ENCODE results near the gene NXPH1. TPM values are rescaled to one million over a fixed set of nuclear protein-coding genes. Genes with fewer than 3 reads are reported as not detected.
A peak's percentile ranks its signal among the peaks of the same experiment; 100 is the strongest.

The NXPH1 gene
- total and polyA plus RNA-seq, 9 of the 15 experiments (the other 6 are each of a cell fraction or from before 2014, with no cell fraction given) = 0.16 TPM; not detected in 8

DNA sequence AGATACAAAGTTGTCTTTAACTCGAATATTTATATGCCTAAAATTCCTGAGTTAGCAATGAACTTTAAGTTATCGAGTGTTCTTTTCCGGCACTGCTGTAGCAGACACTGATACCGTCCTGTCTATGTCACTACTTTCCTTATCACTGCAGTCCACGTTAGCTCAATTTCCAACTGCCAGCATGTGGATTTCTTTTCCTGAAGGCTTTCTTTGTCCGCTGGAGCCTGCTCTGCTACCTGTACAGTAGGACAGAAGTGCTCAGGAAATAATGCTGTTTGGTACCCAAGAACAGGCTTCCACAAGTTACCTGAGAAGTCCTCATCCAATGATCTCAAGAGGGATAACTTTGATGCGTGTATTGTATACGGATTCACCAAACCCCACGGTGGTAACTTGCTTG lies 329.4 kb downstream of the NXPH1 start (continued):
- TF ChIP-seq, protein P1, sequence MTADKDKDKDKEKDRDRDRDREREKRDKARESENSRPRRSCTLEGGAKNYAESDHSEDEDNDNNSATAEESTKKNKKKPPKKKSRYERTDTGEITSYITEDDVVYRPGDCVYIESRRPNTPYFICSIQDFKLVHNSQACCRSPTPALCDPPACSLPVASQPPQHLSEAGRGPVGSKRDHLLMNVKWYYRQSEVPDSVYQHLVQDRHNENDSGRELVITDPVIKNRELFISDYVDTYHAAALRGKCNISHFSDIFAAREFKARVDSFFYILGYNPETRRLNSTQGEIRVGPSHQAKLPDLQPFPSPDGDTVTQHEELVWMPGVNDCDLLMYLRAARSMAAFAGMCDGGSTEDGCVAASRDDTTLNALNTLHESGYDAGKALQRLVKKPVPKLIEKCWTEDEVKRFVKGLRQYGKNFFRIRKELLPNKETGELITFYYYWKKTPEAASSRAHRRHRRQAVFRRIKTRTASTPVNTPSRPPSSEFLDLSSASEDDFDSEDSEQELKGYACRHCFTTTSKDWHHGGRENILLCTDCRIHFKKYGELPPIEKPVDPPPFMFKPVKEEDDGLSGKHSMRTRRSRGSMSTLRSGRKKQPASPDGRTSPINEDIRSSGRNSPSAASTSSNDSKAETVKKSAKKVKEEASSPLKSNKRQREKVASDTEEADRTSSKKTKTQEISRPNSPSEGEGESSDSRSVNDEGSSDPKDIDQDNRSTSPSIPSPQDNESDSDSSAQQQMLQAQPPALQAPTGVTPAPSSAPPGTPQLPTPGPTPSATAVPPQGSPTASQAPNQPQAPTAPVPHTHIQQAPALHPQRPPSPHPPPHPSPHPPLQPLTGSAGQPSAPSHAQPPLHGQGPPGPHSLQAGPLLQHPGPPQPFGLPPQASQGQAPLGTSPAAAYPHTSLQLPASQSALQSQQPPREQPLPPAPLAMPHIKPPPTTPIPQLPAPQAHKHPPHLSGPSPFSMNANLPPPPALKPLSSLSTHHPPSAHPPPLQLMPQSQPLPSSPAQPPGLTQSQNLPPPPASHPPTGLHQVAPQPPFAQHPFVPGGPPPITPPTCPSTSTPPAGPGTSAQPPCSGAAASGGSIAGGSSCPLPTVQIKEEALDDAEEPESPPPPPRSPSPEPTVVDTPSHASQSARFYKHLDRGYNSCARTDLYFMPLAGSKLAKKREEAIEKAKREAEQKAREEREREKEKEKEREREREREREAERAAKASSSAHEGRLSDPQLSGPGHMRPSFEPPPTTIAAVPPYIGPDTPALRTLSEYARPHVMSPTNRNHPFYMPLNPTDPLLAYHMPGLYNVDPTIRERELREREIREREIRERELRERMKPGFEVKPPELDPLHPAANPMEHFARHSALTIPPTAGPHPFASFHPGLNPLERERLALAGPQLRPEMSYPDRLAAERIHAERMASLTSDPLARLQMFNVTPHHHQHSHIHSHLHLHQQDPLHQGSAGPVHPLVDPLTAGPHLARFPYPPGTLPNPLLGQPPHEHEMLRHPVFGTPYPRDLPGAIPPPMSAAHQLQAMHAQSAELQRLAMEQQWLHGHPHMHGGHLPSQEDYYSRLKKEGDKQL (CRISPR knock-in tag; IDR thresholded peaks at IDR 0.05; ENCODE audit: borderline replicate concordance) = no peak
- TF ChIP-seq HSF4 (CRISPR knock-in tag; IDR thresholded peaks at IDR 0.05; ENCODE audit: borderline replicate concordance) = no peak
- TF ChIP-seq POLR2H (tag; IDR thresholded peaks at IDR 0.05; ENCODE audit: low read depth) = no peak
- peak; percentile 51 for TF ChIP-seq POLR2B (IDR thresholded peaks at IDR 0.05; ENCODE audit: low read depth, partially characterized antibody)
- TF ChIP-seq, protein P2, sequence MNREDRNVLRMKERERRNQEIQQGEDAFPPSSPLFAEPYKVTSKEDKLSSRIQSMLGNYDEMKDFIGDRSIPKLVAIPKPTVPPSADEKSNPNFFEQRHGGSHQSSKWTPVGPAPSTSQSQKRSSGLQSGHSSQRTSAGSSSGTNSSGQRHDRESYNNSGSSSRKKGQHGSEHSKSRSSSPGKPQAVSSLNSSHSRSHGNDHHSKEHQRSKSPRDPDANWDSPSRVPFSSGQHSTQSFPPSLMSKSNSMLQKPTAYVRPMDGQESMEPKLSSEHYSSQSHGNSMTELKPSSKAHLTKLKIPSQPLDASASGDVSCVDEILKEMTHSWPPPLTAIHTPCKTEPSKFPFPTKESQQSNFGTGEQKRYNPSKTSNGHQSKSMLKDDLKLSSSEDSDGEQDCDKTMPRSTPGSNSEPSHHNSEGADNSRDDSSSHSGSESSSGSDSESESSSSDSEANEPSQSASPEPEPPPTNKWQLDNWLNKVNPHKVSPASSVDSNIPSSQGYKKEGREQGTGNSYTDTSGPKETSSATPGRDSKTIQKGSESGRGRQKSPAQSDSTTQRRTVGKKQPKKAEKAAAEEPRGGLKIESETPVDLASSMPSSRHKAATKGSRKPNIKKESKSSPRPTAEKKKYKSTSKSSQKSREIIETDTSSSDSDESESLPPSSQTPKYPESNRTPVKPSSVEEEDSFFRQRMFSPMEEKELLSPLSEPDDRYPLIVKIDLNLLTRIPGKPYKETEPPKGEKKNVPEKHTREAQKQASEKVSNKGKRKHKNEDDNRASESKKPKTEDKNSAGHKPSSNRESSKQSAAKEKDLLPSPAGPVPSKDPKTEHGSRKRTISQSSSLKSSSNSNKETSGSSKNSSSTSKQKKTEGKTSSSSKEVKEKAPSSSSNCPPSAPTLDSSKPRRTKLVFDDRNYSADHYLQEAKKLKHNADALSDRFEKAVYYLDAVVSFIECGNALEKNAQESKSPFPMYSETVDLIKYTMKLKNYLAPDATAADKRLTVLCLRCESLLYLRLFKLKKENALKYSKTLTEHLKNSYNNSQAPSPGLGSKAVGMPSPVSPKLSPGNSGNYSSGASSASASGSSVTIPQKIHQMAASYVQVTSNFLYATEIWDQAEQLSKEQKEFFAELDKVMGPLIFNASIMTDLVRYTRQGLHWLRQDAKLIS (CRISPR knock-in tag; IDR thresholded peaks at IDR 0.05) = no peak
- TF ChIP-seq, protein P3, sequence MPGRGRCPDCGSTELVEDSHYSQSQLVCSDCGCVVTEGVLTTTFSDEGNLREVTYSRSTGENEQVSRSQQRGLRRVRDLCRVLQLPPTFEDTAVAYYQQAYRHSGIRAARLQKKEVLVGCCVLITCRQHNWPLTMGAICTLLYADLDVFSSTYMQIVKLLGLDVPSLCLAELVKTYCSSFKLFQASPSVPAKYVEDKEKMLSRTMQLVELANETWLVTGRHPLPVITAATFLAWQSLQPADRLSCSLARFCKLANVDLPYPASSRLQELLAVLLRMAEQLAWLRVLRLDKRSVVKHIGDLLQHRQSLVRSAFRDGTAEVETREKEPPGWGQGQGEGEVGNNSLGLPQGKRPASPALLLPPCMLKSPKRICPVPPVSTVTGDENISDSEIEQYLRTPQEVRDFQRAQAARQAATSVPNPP (IDR thresholded peaks at IDR 0.05; ENCODE audit: borderline replicate concordance, insufficient read depth, insufficient read length) = no peak
- TF ChIP-seq KAT7 (CRISPR knock-in tag; IDR thresholded peaks at IDR 0.05; ENCODE audit: borderline replicate concordance) = no peak
- no peak for TF ChIP-seq PCBP2 (IDR thresholded peaks at IDR 0.05; ENCODE audit: low read depth, low read length, poor library complexity, severe bottlenecking)
- TF ChIP-seq NUFIP1 (IDR thresholded peaks at IDR 0.05; ENCODE audit: partially characterized antibody) = no peak
- TF ChIP-seq ZNF586 (CRISPR knock-in tag; conservative IDR thresholded peaks at IDR 0.05) = no peak
- TF ChIP-seq, protein P4, sequence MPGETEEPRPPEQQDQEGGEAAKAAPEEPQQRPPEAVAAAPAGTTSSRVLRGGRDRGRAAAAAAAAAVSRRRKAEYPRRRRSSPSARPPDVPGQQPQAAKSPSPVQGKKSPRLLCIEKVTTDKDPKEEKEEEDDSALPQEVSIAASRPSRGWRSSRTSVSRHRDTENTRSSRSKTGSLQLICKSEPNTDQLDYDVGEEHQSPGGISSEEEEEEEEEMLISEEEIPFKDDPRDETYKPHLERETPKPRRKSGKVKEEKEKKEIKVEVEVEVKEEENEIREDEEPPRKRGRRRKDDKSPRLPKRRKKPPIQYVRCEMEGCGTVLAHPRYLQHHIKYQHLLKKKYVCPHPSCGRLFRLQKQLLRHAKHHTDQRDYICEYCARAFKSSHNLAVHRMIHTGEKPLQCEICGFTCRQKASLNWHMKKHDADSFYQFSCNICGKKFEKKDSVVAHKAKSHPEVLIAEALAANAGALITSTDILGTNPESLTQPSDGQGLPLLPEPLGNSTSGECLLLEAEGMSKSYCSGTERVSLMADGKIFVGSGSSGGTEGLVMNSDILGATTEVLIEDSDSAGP (CRISPR knock-in tag; IDR thresholded peaks at IDR 0.05) = no peak
- peak; percentile 70 for TF ChIP-seq ZNF316 (IDR thresholded peaks at IDR 0.05)
- TF ChIP-seq ZNF551 (CRISPR knock-in tag; IDR thresholded peaks at IDR 0.05) = no peak
- no peak for TF ChIP-seq CHCHD3 (CRISPR knock-in tag; IDR thresholded peaks at IDR 0.05)
- TF ChIP-seq, protein P5, sequence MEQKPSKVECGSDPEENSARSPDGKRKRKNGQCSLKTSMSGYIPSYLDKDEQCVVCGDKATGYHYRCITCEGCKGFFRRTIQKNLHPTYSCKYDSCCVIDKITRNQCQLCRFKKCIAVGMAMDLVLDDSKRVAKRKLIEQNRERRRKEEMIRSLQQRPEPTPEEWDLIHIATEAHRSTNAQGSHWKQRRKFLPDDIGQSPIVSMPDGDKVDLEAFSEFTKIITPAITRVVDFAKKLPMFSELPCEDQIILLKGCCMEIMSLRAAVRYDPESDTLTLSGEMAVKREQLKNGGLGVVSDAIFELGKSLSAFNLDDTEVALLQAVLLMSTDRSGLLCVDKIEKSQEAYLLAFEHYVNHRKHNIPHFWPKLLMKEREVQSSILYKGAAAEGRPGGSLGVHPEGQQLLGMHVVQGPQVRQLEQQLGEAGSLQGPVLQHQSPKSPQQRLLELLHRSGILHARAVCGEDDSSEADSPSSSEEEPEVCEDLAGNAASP (IDR thresholded peaks at IDR 0.05) = no peak
